Gastrocnemius medialis (tissue), 4 donors: ENCODE data around the gene PSMF1.

Experiments used
- POLR2A ChIP-seq, 2 donors: fragments of 450-650 bp; IDR thresholded peaks; one replicate each; pipeline ENCODE4 v1.6.1; 2017; ENCODE audit warnings: antibody characterized with exemption in 2 of 2, mild to moderate bottlenecking in 2 of 2, moderate library complexity in 2 of 2
- TF ChIP-seq, protein P1 (sequence below), 5 experiments: fragments of 450-650 bp in 3 of 5; fragments of 200-600 bp in 2 of 5; sonication (generic) in 2 of 5; IDR thresholded peaks in 4 of 5; conservative IDR thresholded peaks in 1 of 5; 1 replicate in 4 of 5; 2 replicates in 1 of 5; pipeline ENCODE4 v1.5.1; 2016 to 2019; ENCODE audit warnings: antibody characterized with exemption in 5 of 5, mild to moderate bottlenecking in 3 of 5, moderate library complexity in 3 of 5

DNA sequence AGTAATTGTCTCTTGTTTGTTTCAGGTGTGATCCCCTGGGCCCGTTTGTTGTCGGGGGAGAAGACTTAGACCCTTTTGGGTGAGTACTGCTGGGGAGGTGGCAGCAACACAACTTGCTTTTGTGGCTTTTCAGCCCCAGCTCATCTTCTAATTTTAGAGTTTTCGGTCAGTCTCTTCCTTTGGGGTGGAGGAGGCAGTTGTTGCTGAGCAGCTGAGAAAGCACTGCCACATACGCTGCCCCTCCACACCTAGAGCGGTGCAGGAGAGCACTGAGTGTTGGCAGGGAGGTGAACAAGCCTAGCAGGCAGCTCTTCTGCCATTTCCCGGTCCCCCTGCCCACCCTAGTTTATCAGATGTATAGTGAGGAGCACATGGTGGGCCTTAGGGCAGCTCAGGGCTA, 44.7 kb downstream of the PSMF1 start:
- no peak for TF ChIP-seq POLR2A (IDR thresholded peaks at IDR 0.05)
- TF ChIP-seq, protein P1, sequence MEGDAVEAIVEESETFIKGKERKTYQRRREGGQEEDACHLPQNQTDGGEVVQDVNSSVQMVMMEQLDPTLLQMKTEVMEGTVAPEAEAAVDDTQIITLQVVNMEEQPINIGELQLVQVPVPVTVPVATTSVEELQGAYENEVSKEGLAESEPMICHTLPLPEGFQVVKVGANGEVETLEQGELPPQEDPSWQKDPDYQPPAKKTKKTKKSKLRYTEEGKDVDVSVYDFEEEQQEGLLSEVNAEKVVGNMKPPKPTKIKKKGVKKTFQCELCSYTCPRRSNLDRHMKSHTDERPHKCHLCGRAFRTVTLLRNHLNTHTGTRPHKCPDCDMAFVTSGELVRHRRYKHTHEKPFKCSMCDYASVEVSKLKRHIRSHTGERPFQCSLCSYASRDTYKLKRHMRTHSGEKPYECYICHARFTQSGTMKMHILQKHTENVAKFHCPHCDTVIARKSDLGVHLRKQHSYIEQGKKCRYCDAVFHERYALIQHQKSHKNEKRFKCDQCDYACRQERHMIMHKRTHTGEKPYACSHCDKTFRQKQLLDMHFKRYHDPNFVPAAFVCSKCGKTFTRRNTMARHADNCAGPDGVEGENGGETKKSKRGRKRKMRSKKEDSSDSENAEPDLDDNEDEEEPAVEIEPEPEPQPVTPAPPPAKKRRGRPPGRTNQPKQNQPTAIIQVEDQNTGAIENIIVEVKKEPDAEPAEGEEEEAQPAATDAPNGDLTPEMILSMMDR (IDR thresholded peaks at IDR 0.05 in 4 of 5, conservative IDR thresholded peaks at IDR 0.05 in 1 of 5) = no peak
